ENCODE data around the gene EFNA5. TPM values are rescaled to one million over a fixed set of nuclear protein-coding genes. Genes with fewer than 3 reads are reported as not detected.

EFNA5 gene
- total RNA-seq, 1 experiment from 2014 or later, result 0.22 TPM

DNA sequence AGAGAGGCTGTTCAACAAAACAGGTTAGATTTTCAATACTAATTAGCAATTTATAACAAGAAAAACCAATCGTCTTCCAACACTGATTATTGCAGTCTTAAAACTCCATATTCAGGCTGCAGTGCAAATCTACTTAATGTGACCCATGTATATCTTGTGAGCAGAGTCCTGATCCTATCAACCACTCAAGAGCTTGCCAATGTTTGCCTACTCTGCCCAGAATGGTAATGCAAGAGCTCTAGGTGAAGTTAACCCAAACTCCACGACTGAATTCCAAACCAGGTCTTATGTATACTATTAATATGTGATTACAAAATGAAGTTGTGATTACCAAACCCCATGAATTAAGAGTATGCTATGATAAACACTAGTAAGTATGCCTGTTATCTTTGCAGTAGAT, 17.1 kb downstream of the EFNA5 start (continued):
- TF ChIP-seq, protein P1, sequence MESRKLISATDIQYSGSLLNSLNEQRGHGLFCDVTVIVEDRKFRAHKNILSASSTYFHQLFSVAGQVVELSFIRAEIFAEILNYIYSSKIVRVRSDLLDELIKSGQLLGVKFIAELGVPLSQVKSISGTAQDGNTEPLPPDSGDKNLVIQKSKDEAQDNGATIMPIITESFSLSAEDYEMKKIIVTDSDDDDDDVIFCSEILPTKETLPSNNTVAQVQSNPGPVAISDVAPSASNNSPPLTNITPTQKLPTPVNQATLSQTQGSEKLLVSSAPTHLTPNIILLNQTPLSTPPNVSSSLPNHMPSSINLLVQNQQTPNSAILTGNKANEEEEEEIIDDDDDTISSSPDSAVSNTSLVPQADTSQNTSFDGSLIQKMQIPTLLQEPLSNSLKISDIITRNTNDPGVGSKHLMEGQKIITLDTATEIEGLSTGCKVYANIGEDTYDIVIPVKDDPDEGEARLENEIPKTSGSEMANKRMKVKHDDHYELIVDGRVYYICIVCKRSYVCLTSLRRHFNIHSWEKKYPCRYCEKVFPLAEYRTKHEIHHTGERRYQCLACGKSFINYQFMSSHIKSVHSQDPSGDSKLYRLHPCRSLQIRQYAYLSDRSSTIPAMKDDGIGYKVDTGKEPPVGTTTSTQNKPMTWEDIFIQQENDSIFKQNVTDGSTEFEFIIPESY (IDR thresholded peaks at IDR 0.05; ENCODE audit: extremely low read depth, insufficient replicate concordance, low read length), result no peak
- TF ChIP-seq ELF1 (IDR thresholded peaks at IDR 0.05; ENCODE audit: borderline replicate concordance, low read depth) (no peak), ZNF274 (IDR thresholded peaks at IDR 0.05; ENCODE audit: low read depth, low read length) (no peak), JUND (IDR thresholded peaks at IDR 0.05) (no peak)

DNA sequence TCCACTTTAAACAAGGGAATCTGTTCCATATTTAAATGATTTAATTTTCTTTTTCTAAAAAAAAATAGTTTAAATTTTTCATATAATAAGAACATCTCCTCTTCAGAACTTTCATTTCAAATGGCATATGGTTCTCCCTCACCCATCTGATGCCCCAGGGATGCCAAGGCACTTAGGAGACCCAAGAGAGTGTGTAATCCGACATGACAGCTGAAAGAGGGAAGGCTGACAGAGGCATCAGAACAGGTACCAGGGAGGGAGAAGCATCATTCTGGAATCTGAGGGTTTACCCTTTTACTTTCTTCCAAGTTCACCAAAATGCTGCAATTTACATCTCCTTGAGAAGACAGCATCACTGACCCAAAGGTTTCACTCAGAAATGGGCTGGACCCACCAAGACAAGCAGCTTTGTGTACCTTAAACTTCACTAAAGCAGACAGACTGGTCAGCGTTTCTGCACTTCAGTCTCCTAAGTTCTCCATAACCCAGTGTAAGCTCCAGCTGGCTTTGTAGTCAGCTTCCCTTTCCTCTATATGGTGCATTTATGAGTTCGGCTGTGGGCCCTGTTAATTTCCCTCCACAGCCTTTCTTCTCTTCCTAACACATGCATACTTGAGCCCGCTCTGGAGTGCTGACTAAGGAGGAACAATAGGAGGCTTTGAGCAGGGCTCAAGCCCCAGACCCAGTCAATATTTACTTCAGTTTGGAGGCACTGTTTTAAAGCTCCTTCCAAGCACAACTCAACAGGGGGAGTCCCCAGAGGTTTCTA, 17.7 kb downstream of the EFNA5 start:
- Histone ChIP-seq H3K27ac (ENCODE audit: low read depth, low read length) (no peak overlapping the region), H2AFZ (ENCODE audit: low read depth, low read length, poor library complexity, severe bottlenecking) (no peak overlapping the region), H4K20me1 (ENCODE audit: insufficient read depth) (no peaks in the 10 kb centered on the region; the same call in 1 of the 2 replicates), H3K36me3 (ENCODE audit: control insufficient read depth in 1 of 2, insufficient read depth in 2 of 2, low read length in 2 of 2) (no peaks in the 10 kb centered on the region), H3K9ac (ENCODE audit: low read length) (no peak overlapping the region), H3K4me2 (ENCODE audit: low read length) (no peak overlapping the region), H3K9me3 (ENCODE audit: control insufficient read depth in 1 of 2, insufficient read depth in 1 of 2, low read depth in 1 of 2, low read length in 2 of 2) (no peaks in the 10 kb centered on the region), H3K79me2 (ENCODE audit: insufficient read depth, low read length) (no peaks in the 10 kb centered on the region), H3K4me3 (replicated peaks in 1 of 2; ENCODE audit: low read depth in 1 of 2, low read length in 2 of 2) (no peak overlapping the region), H3K9me2 (ENCODE audit: insufficient read depth) (no peaks in the 10 kb centered on the region), H3K27me3 (ENCODE audit: insufficient read depth, low read length) (no peaks in the 10 kb centered on the region), H3K4me1 (ENCODE audit: control insufficient read depth in 1 of 2, insufficient read depth in 2 of 2, low read length in 2 of 2) (no peaks in the 10 kb centered on the region)
- RAD21 ChIA-PET (ENCODE audit: low non-redundant PET in 1 of 2, low total read pairs in 2 of 2, uncharacterized antibody in 2 of 2, unreplicated experiment in 2 of 2), result no interaction called here
- TF ChIP-seq, protein P1 (IDR thresholded peaks at IDR 0.05; ENCODE audit: extremely low read depth, insufficient replicate concordance, low read length), result no peak
- no peak for TF ChIP-seq POLR2AphosphoS5 (IDR thresholded peaks at IDR 0.05; ENCODE audit: low read depth, low read length)
- no peak for DNase-seq (ENCODE audit: low read depth, low spot score)
- POLR2A ChIA-PET, result no interaction called here
- no TSS peak for BruUV-seq (replicated peaks)
- intact Hi-C loops (cut with micrococcal nuclease), result no loop called here
- no peak for ATAC-seq
- CTCF ChIA-PET, result no interaction called here
